Gastroesophageal sphincter (tissue), 4 donors: ENCODE measurements around the gene CSPG4. TPM values are rescaled to one million over a fixed set of nuclear protein-coding genes. Genes with fewer than 3 reads are reported as not detected.
"Not testable (repeated sequence)": the region's sequence is repeated elsewhere in the genome, so short reads cannot be mapped to it uniquely, and the experiment has no call there.

ENCODE experiments used
- ATAC-seq: fragments of 150-250 bp; one replicate; pipeline ENCODE4 v1.9.1; 2016; ENCODE audit warnings: mild to moderate bottlenecking, moderate library complexity
- H3K27ac ChIP-seq, 4 donors: fragments of 200-600 bp; sonication (generic) in 3 of 4; 1 replicate in 3 of 4; 2 replicates in 1 of 4; pipeline ENCODE4 v1.5.1; 2016 to 2019
- H3K27me3 ChIP-seq: fragments of 200-600 bp; sonication (generic); one replicate; pipeline ENCODE4 v1.5.1; 2019
- H3K36me3 ChIP-seq, 2 donors: fragments of 200-600 bp; sonication (generic); one replicate each; pipeline ENCODE4 v1.5.1; 2019; ENCODE audit warnings: control low read depth in 1 of 2
- H3K4me1 ChIP-seq, 3 donors: fragments of 200-600 bp; sonication (generic); 1 replicate in 2 of 3; 2 replicates in 1 of 3; pipeline ENCODE4 v1.5.1; 2016 to 2019; ENCODE audit warnings: control low read depth in 2 of 3
- H3K4me3 ChIP-seq, 2 donors: fragments of 200-600 bp; sonication (generic); one replicate each; pipeline ENCODE4 v1.5.1; 2019; ENCODE audit warnings: mild to moderate bottlenecking in 1 of 2, moderate library complexity in 1 of 2
- H3K9me3 ChIP-seq, 3 donors: fragments of 200-600 bp; sonication (generic); one replicate each; pipeline ENCODE4 v1.5.1; 2017 to 2019; ENCODE audit warnings: control low read depth in 2 of 3
- EP300 ChIP-seq: sonication (generic); formaldehyde crosslinking; IDR thresholded peaks from one replicate; pipeline ENCODE4 v1.6.1; 2017; ENCODE audit warnings: antibody characterized with exemption, mild to moderate bottlenecking
- POLR2A ChIP-seq, 2 donors: fragments of 450-650 bp; IDR thresholded peaks; one replicate each; pipeline ENCODE4 v1.6.1; 2017; ENCODE audit warnings: antibody characterized with exemption in 2 of 2, mild to moderate bottlenecking in 2 of 2, moderate library complexity in 1 of 2
- POLR2AphosphoS5 ChIP-seq: sonication (generic); formaldehyde crosslinking; IDR thresholded peaks from one replicate; pipeline ENCODE4 v1.6.1; 2017; ENCODE audit warnings: antibody characterized with exemption
- WGBS, 2 donors: methylation state at CpG; one replicate each; pipeline ENCODE4 v1.1.5; 2018; ENCODE audit warnings: low coverage in 1 of 2; 5-methylcytosine and 5-hydroxymethylcytosine counted together
- total RNA-seq, 4 donors: library from RNA; depleted of rRNA; stranded (reverse); fragments of >200 nt; gene quantifications; one replicate each; pipeline ENCODE4 v1.1.0, GENCODE V29; 2016
- TF ChIP-seq, protein P1 (sequence below), 4 experiments: fragments of 200-600 bp in 2 of 4; fragments of 450-650 bp in 2 of 4; sonication (generic) in 1 of 4; IDR thresholded peaks; one replicate each; pipeline ENCODE4 v1.5.1; 2017 to 2019; ENCODE audit warnings: antibody characterized with exemption in 4 of 4, mild to moderate bottlenecking in 2 of 4, moderate library complexity in 2 of 4

The CSPG4 gene
- total RNA-seq, 4 donors from 2014 or later, result 98.7 to 396 (median 151) TPM

DNA sequence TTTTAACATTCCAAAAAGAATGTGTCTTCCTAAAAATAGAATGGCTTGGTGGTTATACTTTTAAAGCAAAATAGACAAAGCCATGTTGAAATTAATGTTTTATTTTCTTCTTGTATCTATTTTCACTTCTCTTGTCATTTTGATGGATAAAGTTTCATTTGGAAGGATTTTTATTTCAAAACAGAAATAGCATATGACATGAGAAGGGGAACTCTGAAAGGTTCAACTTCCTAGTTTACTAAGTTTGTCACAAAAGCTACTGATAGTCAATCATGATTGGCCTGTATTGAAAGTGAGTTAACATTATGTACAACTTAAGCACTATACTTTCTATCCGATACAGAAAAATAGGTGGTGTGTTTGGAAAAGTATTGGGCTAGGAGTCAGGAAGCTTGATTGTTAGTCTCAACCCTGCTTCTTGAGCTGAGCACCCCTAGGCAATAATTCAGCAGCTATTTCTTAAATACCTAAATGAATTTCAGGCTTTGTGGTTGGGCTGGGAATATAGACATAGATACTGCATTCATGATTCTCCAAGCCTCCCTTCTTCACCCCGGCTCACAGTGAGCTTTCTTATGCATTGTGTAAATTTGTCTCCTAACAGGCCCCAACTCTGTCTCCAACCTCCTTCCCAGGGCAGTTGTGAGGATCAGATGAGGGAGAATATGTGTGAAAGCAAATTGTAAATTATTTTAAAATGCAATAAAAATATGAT lies 46.9 kb upstream of the CSPG4 start:
- H3K36me3 ChIP-seq, result no peaks in the 10 kb centered on the region
- H3K4me1 ChIP-seq, result peaks cover 2 to 18% (median 7%) of the 10 kb centered on the region in 3 donors
- H3K27me3 ChIP-seq, result no peaks in the 10 kb centered on the region
- H3K27ac ChIP-seq, result peak overlapping the region in 2 of 4 donors; percentile 73 to 86
- no peaks in the 10 kb centered on the region for H3K9me3 ChIP-seq
- WGBS, 2 donors, result 72 to 85% methylated on average over 2 of the region's 2 CpGs
- no peak overlapping the region for H3K4me3 ChIP-seq
- no peak for ATAC-seq
- TF ChIP-seq, protein P1, sequence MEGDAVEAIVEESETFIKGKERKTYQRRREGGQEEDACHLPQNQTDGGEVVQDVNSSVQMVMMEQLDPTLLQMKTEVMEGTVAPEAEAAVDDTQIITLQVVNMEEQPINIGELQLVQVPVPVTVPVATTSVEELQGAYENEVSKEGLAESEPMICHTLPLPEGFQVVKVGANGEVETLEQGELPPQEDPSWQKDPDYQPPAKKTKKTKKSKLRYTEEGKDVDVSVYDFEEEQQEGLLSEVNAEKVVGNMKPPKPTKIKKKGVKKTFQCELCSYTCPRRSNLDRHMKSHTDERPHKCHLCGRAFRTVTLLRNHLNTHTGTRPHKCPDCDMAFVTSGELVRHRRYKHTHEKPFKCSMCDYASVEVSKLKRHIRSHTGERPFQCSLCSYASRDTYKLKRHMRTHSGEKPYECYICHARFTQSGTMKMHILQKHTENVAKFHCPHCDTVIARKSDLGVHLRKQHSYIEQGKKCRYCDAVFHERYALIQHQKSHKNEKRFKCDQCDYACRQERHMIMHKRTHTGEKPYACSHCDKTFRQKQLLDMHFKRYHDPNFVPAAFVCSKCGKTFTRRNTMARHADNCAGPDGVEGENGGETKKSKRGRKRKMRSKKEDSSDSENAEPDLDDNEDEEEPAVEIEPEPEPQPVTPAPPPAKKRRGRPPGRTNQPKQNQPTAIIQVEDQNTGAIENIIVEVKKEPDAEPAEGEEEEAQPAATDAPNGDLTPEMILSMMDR (IDR thresholded peaks at IDR 0.05), result no peak
- TF ChIP-seq POLR2AphosphoS5 (no peak), EP300 (no peak), POLR2A (IDR thresholded peaks at IDR 0.05) (no peak)

DNA sequence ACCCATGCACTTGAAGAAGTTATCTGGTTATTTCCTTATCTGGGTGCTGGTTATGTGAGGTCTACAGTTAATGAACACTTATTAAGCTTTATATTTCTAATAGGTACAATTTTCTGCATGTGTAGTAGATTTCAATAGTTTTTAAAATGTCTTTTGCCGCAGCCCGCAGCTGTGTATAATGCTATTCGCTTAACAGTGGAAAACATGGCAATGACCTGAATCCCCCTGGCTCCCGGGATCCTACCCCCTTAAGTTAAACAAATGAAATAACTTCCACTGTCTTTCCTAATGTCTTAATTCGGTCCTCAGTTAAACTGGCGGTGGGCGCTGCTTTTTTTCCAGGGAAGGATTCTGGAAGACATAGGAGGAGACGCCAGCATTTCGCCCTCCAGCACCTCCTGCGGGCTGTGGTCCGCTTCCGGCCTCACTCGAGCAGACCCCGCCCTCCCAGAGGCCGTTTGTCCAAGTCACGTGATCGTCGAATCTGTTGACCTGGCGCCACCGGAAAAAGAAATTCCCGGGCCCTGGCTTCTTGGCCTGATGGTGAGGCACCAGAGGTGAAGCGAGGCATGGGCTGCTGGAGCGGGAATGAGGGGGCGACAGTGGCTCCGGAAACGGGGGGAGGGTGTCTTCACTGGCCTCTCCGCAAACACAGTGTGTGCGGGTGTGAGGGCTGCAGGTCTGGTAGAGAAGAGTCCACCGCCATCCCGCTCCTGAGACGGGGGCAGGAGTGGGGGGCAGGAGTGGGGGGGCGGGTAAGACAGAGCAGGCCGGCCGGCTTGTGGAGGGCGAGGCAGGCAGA lies 45.6 kb upstream of the CSPG4 start:
- H3K27ac ChIP-seq, result peak overlapping the region; percentile 51 to 88 (median 80)
- peak overlapping the region; percentile 41 to 46 for H3K4me3 ChIP-seq
- no peaks in the 10 kb centered on the region for H3K27me3 ChIP-seq
- TF ChIP-seq, protein P1 (IDR thresholded peaks at IDR 0.05), result peak in 2 of 4 experiments; percentile 28 to 49
- no peak for TF ChIP-seq EP300
- TF ChIP-seq POLR2A (IDR thresholded peaks at IDR 0.05), result peak; percentile 18 to 23
- TF ChIP-seq POLR2AphosphoS5, result peak; percentile 55
- peak; percentile 98 for ATAC-seq
- 5 to 25% methylated on average over 4 to 7 of the region's 35 CpGs for WGBS, 2 donors
- peaks cover 2 to 18% (median 7%) of the 10 kb centered on the region in 3 donors for H3K4me1 ChIP-seq
- no peaks in the 10 kb centered on the region for H3K36me3 ChIP-seq
- H3K9me3 ChIP-seq, result no peaks in the 10 kb centered on the region

DNA sequence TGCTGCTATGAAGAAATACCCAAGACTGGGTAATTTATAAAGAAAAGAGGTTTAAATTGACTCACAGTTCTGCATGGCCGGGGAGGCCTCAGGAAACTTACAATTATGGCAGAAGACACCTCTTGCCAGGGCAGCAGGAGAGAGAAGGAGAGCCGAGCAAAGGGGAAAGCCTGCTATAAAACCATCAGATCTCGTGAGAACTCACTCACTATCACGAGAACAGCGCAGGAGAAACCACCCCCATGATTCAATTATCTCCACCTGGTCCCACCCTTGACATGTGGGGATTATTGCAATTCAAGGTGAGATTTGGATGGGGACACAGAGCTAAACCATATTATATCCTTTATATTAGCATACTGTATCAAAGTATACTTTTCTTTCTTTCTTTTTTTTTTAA lies 42.2 kb upstream of the CSPG4 start:
- not testable (repeated sequence) for H3K27ac ChIP-seq, H3K9me3 ChIP-seq, H3K27me3 ChIP-seq, ATAC-seq, H3K4me3 ChIP-seq, H3K36me3 ChIP-seq
- WGBS, 2 donors, result 85 to 89% methylated on average over 4 to 5 of the region's 5 CpGs
- H3K4me1 ChIP-seq, result peaks cover 2 to 18% (median 7%) of the 10 kb centered on the region in 3 donors

DNA sequence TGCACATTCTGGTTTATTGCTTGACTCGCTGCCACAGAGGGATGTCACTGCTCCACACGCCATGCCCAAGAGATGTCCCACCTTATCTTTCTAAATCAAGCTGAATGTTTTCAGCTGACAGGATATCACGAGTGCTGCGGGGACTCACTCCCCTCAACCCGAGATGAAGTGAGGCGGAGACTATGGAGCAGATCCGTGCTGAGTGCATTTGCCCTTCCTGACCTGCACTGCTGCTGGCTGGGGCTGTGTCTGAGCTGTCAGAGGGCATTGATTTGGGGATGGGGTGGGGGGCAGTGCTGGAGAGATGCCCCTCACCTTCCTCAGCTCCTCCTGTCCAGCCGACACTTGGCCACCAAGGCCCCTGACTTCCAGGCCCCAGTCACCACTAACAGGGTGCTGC lies 40.5 kb upstream of the CSPG4 start:
- no peak for TF ChIP-seq EP300
- no peak for TF ChIP-seq POLR2AphosphoS5
- TF ChIP-seq, protein P1 (IDR thresholded peaks at IDR 0.05), result no peak
- TF ChIP-seq POLR2A (IDR thresholded peaks at IDR 0.05), result no peak
- Histone ChIP-seq H3K27me3 (no peaks in the 10 kb centered on the region), H3K4me1 (peaks cover 0 to 5% (median 0%) of the 10 kb centered on the region in 3 donors), H3K9me3 (no peaks in the 10 kb centered on the region), H3K27ac (no peak overlapping the region), H3K4me3 (no peak overlapping the region), H3K36me3 (no peaks in the 10 kb centered on the region)
- 69% methylated on average over 5 of the region's 8 CpGs; no CpG with 5 or more reads in 1 of the 2 donors for WGBS, 2 donors
- ATAC-seq, result no peak

DNA sequence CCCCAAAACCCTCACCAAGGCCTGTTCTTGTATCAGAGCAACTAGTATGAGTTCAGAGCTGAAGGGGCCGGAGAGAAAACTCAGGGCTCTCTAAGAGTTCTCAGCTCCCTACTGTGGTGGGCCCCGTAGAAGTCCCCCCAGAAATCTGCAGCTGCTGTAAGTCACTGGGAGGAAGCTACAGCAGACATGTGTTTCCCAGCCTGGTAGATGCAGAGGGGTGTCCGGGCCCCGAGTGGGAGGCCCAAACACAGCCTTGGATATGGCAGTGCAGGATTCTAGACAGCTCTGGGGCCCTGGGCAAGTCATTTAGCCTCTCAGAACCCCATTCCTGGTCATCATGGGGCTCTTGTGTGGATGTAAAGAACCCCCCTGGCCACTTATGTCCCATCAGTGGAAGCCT lies 39.2 kb upstream of the CSPG4 start:
- no peaks in the 10 kb centered on the region for H3K4me1 ChIP-seq
- no peak for ATAC-seq
- no peaks in the 10 kb centered on the region for H3K27me3 ChIP-seq
- TF ChIP-seq POLR2AphosphoS5 (no peak), POLR2A (IDR thresholded peaks at IDR 0.05) (no peak), EP300 (no peak)
- TF ChIP-seq, protein P1 (IDR thresholded peaks at IDR 0.05), result no peak
- no CpG with 5 or more reads among the region's 4 CpGs for WGBS, 2 donors
- H3K9me3 ChIP-seq, result no peaks in the 10 kb centered on the region
- no peaks in the 10 kb centered on the region for H3K36me3 ChIP-seq
- H3K27ac ChIP-seq, result no peak overlapping the region
- no peak overlapping the region for H3K4me3 ChIP-seq
